T-helper 9 cell (primary cell): ENCODE measurements around the gene LCMT1.
"Not testable (repeated sequence)": the region's sequence is repeated elsewhere in the genome, so short reads cannot be mapped to it uniquely, and the experiment has no call there.

Experiments
- DNase-seq: peaks from one replicate; pipeline ENCODE4 v3.0.0-alpha.2; 2020
- total RNA-seq, 2 donors: gene quantifications; one replicate each; lab custom pipeline; 2026; lab: John Stamatoyannopoulos, UW

Gene LCMT1
- 15.9 to 22.7 reads per million in 2 donors for total RNA-seq

GRCh38 chr16:25111403-25112166, at the start of gene LCMT1:
Gene LCMT1, plus strand, starts transcription at chr16:25111742. Its CDS starts 142 bp downstream, at chr16:25111884.
- DNase-seq = peak; percentile 79

- no peak for DNase-seq
Observed at GRCh38 chr16:25063102-25063501, 48.4 kb upstream of the LCMT1 start.

- no peak for DNase-seq
Observed at GRCh38 chr16:25063865-25064264, 47.7 kb upstream of the LCMT1 start.

GRCh38 chr16:25064281-25064680, 47.3 kb upstream of the LCMT1 start:
- not testable (repeated sequence) for DNase-seq

- DNase-seq = no peak
Observed at GRCh38 chr16:25064937-25065336, 46.6 kb upstream of the LCMT1 start.

DNA sequence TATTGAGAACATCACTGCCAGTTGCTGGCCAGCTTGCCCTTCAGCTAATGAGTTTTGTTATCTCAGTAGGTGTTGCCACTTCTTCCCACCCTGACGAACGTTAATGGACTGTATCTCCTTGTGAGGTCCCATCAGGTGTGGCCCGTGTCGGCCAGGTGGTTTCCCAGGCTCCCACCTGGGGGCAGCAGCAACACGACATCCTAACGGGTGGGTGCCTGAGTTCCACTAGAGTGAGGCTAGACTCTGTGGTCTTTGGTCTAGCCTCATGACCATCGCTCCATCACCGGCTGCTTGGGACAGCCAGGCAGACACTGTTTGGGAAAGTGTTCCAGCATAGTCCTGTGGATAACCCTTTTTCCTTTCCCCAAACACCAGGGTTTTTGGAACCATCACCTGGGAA, 45.6 kb upstream of the LCMT1 start:
- no peak for DNase-seq

- no peak for DNase-seq
Observed at GRCh38 chr16:25066426-25066746, 45.2 kb upstream of the LCMT1 start.

GRCh38 chr16:25066747-25067631, 44.6 kb upstream of the LCMT1 start:
- DNase-seq = peak; percentile 80

GRCh38 chr16:25073854-25074253, 37.7 kb upstream of the LCMT1 start:
- DNase-seq = no peak

GRCh38 chr16:25078386-25078978, 33.1 kb upstream of the LCMT1 start:
- DNase-seq = no peak

DNA sequence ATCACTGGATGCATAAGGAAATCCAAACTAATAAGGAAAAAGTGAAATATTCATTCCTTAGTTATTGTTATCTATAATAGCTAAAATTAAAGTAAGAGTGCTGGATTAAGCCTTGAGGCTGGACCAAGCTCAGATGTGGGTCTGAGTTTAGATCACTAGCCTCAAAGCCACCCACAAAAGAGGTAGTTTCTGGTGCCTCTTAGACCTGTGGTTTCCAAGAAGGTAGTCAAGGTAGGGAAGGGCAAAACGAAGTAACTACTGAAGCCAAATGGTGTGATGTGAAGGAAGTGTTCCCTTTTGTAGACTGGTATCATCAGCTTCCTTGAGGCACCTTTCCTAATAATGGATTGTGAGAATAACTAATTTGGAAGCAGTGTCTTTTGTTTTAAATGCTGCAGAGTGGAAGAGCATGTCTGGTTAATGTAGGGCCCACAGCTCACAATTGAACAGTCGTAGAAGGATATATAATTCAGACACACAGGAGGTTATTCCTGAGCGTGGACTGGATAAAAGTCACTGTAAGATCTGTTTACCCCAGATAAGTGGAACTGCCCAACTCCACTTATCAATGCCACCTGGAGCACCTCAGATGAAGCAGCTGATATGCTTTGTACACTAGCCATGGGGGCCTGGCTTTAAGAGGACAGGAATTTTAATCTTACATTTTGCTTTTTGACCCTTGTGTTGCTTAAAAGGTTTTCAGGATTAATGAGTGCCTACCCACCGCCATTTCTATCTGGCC, 31.7 kb upstream of the LCMT1 start:
- no peak for DNase-seq

DNA sequence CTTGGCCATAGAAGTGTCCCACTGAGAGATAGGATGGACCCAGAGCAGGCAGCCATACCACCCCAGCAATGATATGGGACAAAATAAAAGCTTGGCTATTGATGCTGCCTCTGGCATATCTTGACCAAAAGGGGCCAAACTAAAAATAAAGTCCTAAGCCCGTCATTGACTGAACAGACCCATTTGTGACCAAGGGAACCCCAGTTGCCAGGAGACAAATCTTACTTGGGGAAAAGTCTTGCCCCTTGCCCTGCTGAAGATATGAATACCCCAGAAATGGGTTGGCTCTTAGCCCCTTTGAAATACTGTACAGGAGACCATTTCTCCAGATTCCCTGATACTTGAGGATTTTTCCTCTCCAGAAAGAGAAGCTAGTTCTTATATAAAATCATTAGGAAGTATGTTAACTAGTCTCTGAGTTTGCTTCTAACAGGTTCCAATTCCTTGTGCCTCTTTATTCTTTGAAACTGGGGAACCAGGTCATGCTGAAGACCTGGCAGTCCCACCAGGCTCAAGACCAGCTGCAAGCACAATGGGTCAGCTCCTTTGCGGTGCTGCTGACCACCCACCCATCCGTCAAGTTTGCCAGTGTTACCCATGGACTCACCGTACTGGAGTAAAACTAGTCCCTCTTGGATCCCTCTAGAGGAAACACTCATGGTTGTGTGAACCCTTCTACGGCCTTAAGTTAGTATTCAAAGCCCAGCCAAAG, 31.0 kb upstream of the LCMT1 start:
- DNase-seq = no peak

DNA sequence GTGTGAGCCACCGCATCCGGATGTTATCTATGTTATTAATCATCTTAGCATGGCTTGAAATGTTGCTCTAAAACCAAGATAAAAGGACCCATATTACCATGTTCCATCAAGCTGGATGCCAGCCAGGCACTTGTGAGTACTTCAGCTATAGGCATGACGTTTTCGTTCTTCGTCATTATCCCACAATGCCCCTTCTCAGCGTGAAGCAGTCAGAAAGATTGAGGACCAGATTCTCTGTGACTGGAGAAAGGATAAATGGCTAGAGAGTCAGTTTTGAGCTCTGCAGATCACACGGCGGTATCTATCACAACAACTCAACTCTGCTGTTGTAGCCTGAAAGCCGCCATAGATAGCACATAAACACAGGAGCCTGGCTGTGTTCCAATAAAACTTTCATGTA, 29.8 kb upstream of the LCMT1 start:
- no peak for DNase-seq

DNA sequence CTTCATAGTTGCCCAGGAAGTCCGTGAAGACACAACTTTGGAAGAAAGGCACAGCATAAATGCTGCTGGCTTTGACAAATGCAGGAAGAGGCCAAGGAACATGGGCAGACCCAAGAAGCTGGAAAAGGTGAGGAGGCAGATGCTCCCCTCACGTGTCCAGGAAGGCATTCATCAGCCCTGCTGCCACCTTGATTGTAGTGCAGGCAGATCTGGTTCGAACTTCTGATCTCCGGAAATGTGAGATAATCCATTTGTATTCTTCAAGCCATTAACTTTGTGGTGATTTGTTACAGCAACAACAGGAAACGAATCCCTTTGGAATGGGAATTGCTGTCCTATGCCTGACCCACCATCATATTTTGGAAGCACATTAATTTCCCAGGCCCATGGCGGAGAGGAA, 28.5 kb upstream of the LCMT1 start:
- DNase-seq = no peak

DNA sequence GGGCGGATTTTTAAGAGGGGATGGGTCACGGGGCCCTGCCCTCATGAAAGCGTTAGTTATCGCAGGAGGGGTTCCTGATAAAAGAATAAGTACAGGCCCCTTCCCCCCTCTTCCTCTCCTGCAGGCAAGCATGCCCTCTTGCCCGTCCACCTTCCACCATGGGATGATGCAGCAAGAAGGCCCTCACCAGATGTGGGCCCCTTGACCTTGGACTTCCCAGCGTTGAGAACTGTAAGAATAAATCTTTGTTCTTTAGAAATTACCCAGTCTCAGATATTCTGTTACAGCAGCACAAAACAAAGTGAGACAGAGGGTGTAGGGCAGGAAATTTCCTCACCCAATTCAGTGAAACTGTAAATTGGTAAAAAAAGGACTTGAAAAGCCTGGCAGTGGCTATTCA, 27.8 kb upstream of the LCMT1 start:
- no peak for DNase-seq

GRCh38 chr16:25084797-25085196, 26.7 kb upstream of the LCMT1 start:
- no peak for DNase-seq

DNA sequence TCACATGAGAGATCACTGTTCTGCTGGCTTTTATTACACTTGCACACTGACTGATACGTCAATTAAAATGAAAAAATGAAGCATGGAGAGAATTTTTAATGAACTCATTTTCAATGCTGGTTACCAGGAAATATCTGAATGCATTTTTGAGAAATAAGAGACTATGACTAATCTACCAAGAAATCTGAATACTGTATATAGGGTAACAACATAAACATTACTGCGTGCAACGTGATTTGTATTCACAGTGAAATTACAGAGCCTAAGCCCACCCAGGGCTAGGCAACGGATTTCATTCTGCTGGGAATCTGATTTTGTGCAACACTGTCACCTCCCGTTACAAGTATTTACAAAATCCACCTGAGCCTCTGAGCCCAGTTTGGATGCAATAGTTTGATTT, 23.8 kb upstream of the LCMT1 start:
- DNase-seq = no peak

GRCh38 chr16:25089351-25089750, 22.2 kb upstream of the LCMT1 start:
- DNase-seq = no peak

DNA sequence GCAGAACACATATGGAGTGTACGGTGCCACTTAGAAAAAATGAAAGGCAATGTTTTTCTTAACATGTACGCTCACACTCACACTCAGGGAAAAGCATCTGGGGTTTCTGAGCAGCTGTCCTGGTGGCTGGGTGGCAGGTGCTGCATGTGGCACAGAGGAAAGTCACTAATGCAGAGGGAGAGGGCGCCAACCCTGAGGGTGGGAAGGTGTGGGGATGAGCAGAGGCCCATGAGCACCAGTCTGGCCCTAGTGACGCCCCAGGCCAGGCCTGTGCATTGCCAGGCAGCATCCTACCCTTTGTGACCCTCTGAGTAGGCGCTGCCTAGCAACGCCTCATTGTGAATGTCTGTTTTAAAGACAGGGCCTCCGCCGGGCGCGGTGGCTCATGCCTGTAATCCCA, 19.1 kb upstream of the LCMT1 start:
- no peak for DNase-seq

- no peak for DNase-seq
Observed at GRCh38 chr16:25093208-25094061, 18.1 kb upstream of the LCMT1 start.

DNA sequence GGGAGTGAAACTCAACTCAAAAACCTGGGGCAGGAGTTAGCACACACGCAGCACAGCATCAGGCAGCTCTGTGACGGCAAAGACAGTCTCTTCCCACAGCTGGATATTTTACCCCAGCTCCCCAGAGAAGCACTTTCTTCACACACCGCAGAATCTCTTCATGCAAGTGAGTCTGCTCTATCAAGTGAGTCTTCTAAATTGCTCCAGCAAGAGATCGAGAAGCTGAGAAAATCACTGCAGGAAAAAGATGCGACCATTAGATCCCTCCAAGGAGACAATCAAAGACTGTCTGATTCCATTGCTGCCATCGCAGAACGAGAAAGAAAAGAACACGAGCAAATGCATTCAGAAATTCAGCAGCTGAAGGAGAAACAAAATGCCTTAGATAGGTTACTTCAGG, 16.9 kb upstream of the LCMT1 start:
- DNase-seq = no peak
